Suppressor macrophage treated with lipopolysaccharide for 1 hour (primary cell): Measurements from ENCODE around the gene SPG7.
"Not testable (repeated sequence)": the region's sequence is repeated elsewhere in the genome, so short reads cannot be mapped to it uniquely, and the experiment has no call there.

Experiments used
- DNase-seq, 3 donors: peaks; one replicate each; pipeline ENCODE4 v3.0.0-alpha.2; 2020 to 2022

SPG7 gene

DNA sequence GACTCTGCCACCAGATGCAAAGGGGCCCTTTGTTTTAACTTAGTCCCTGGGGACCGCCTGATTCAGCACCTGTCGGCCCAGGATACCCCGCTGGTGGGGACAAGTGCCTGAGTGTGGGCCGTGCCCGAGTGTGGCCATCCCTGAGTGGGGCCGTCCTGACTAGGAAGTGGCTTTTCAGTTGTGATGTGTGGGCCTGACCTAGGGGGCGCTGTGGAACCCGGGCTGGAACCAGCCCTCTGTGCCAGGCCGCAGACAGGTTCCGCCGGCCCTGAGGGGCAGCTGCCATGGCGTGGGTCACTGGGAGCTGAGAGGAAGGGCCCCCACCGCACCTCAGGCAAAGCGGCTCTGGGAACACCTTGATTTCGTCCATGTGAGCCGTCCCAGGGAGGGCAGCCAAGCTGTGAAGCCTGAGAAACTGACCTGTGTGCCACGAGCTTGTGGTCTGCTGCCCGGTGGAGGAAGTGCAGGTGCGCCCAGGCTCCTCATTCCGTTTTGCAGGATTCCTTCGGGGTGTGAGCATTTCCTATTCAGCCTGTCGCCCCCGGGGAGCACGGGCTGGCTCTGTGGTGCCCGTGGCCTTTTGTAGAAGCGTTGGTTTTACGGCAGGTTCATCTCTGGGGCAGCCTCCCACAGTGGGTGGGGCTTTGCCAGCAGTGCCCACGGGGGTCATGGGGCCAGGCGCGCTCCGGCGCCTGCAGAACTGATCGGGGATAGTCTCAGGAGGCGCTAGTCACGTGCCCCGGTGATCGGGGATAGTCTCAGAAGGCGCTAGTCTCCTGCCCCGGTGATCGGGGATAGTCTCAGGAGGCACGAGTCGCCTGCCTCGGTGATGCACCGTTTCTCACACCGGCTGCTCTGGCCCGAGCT lies 57.5 kb downstream of the SPG7 start:
- DNase-seq: peak; percentile 49 to 77 (median 55)

DNA sequence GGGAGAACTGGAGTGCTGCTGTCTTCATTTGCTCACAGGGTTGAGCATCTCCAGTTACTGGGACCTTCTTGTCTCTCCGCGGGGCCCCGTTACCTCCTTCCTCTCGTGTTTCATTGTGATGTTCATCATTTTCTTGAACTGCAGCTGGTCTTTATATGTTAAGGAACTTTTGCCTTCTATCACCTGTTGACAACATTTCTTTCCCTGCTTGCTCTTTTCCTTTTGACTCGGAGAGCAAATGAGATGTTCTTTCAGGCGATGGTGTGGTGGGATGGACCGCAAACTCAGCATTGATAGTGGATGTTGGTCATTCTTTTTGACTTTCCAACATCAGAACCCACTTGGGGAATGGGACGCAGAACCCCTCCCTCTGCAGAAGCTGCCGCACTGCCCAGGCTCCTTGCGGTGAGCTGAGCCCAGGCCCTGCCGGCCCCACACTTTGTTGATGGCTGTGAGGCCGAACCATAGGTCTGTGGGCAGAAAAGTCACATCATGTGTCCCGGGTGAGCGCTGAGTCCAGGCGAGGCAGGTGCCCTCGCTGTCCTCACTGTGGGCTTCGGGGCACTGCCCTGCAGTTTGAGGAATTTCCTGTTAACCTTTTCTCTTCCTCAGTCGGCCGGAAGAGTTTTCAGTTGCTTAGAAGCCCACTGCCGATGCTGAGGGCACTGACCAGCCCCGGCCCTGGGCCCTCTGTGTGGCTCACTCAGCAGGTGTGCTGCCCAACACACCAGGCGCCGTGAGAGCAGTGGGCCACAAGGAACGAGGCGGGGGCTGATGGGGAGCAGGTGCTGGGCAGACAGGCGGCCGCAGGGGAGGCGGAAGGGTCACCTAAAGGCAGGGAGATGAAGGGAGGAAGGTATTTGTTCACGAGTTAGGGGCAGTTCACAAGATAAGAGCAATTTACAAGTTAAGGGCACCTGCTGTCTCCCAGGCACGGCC lies 59.7 kb downstream of the SPG7 start:
- no peak for DNase-seq

DNA sequence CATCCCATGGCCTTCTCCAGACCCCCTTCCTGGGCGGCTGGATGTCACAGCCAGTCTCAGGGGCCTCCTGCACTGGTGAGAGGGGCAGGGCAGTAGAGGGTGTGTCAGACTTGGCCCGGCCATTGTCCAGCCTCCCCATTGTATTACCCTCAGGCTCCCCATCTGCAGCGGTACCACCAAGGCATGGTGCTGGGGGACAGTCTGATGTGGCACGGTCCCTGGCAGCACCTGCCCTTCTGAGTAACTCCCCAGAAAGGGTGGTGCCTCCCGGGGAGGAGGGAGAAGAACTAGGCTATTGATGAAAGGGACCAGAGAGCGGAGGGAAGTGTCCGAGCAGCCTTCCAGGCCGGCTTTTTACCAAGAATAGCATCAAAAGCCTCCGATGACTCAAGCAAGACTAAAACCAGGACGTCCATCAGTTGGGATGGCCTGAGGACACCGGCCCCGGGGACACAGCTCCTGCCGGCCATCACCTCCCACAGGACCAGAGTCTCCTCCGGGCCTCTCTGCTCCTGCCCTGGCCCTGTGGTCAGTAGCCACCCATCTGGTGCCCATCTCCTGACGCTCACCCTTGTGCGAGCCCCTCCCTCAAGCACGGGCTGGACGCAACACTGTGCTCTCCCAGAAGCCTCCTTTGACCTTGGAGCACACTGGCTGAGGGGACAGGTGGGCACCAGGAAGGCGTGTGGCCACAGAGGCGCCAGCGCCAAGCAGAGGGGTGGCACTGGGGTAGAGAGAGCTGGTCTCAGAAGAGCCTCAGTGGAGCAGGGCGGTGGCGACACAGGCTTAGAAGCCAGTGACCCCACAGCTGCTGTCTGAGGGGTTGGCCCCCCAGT lies 61.5 kb downstream of the SPG7 start:
- DNase-seq: no peak

DNA sequence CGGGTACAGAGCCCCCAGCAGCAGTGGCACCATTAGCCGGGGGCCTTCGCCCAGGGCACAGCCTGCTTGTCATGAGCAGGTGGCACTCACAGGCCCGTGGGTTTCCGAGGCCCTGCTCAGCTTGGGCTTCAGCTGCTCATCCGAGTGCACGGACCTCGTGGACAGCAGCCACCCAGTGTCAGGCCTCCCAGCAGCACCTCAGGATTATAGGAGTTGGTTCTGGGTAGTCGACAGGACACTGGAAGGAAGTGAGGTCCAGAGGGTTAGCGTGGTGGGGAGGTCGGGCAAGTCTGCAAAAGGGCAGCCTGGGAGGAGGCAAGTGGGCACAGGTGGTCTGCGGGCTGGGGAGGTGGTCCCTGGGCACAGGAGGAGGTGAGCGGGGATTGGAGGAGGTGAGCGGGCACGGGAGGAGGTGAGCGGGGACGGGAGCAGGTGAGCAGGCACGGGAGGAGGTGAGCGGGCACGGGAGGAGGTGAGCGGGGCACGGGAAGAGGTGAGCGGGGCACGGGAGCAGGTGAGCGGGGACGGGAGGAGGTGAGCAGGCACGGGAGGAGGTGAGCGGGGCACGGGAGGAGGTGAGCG lies 62.2 kb downstream of the SPG7 start:
- DNase-seq: no peak

DNA sequence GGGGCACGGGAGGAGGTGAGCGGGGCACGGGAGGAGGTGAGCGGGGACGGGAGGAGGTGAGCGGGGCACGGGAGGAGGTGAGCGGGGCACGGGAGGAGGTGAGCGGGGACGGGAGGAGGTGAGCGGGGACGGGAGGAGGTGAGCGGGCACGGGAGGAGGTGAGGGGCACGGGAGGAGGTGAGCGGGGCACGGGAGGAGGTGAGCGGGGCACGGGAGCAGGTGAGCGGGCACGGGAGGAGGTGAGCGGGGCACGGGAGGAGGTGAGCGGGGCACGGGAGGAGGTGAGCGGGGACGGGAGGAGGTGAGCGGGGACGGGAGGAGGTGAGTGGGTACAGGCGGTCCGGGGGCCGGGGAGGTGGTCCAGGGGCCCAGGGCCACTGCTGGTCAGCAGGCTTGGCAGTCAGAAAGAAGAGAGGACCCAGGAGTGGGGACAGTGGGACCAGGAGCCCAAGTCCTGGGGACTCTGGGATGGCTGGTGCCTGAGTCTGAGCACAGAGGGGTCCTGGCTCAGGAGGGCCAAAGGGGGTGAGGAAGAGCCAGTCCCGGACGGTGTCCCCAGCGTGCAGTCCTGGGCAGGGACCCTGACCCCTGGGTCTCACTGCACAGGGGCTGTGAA lies 62.9 kb downstream of the SPG7 start:
- not testable (repeated sequence) for DNase-seq

DNA sequence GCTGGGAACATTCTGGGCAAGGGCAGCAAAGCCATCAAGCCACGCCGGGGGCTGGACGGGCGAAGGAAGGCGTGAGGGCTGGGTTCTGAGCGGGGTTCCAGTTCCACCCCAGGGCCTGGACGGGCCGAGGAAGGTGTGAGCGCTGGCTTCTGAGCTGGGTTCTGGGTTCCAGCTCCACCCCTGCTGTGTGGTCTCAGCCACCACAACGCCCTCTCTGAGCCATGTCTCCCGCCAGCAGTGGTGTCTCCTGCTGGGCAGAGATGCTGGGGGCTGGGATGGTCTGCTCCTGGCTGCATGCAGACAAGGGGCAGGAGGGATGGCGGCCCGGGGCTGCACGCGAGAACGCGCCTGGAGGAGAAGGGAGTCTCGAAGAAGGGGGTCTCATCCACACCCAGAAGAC lies 63.4 kb downstream of the SPG7 start:
- DNase-seq: no peak

DNA sequence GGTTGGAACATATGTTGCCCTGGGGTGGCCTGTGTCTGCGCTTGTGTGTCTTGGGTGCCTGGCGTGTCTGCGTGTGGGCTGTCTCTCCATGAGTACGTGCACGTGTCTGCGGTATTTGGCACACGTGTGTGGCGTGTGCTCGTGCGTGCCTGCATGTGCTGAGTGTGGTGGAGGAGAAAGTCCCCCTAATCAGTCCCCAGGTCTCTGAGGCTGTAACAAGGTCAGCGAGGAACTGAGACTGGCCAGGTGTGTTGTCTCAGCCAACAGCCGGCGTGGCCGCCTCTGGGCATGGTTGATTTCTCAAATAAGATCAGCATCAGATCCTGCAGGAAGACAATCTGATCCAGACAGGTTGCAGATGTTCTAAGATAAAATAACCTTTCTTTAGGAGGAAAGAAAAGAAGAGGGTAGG lies 63.9 kb downstream of the SPG7 start:
- DNase-seq: no peak

DNA sequence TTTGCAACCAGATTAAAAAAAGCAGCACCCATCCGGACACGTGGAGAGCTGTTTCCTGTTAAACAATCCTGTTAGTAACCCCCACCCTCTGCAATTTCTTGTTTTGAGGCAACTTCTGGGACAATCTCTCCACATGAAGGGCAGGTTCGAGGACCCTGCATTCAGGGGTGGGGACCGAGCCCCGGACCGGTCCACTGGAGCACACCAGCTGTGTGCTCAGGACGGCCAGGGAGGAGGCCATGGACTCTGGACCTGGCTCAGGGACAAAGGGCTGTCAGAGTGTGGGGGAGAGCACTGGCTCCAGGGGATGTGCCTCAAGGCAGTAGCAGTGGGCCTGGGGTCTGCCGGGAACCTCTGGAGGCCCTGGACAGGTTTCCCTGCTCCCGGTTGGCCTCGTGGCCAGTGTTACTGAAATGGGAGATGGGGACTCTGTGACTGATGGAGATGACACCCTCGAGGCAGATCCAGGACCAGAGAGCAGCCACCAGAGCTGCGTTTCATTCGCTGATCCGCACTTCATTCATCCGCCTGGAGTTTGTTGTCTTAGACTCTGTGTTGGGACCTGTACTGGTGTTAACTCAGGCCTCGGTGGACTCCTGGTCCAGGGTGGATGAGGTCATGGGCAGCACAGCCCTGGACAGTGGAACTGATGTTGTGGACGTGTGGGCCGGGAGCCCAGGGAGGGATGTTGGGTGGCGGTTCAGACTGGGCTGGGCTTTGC lies 64.4 kb downstream of the SPG7 start:
- no peak for DNase-seq

DNA sequence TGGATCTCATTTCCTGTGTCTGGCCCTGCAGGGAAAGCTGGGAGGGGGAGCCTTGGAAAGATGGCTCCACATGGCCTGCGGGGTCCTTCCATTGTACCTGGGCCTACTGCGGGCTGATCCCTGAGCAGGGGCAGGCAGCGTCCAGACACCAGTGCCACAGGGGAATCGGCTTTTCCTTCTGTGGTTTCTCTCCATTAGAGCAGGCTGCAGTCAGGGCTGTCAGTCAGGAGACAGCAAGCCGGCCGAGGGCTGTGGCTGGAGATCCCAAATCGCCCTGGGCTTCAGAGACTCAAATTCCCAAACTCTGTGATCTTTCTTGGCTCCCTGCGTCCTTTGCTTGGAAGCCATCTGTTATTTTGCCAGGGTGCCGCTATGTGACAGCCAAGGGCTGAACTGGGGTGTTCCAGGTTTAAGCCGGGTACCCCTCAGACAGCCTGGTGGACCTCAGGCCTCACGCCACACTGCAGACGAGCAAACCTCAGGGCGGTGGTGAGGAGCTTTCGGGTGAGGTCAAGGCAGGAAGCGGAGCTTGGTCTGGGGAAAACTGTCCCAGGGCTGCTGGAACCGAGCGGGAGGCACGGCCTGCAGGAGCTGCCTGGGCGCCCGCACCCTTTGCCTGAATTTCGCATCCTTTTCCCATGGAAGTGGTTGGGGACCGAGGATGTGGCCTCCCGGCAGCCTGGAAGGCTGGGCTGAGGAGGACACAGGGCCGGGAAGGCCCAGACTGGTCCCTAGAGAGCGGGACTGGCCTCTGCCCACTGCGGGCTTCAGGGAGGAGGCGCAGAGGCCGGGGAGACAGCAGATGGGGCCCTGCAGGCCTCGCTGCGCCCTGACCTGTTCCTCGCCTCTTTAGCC lies 65.8 kb downstream of the SPG7 start:
- DNase-seq: no peak

DNA sequence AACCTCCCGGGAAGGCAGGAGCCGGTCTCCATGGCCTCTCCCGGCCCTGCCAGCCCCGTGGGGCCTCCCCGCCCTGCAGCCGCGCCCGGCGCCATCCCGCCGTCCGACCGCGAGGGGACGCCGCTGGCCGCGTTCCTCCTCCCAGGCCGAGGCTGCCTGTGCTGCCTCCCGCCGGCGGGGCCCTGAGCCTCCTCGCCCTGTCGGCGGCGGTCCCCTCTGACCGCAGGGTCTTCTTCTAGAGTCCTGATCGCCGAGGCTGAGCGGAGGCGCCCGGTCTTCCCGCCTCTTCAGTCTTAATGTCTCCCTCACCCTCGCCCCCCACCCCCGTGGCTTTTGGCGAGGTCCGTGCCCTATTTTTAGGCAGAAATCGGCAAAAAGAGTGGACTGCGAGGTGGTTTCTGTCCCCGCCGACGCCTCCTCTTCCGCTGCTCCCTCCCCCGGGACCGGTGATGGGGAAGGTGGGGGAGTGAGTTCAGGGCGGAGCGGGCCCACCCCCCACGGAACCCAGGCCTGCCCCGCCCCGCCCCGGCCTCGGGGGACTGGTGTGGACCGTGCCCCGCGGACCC lies 66.6 kb downstream of the SPG7 start:
- DNase-seq: peak; percentile 72 to 92 (median 84)

DNA sequence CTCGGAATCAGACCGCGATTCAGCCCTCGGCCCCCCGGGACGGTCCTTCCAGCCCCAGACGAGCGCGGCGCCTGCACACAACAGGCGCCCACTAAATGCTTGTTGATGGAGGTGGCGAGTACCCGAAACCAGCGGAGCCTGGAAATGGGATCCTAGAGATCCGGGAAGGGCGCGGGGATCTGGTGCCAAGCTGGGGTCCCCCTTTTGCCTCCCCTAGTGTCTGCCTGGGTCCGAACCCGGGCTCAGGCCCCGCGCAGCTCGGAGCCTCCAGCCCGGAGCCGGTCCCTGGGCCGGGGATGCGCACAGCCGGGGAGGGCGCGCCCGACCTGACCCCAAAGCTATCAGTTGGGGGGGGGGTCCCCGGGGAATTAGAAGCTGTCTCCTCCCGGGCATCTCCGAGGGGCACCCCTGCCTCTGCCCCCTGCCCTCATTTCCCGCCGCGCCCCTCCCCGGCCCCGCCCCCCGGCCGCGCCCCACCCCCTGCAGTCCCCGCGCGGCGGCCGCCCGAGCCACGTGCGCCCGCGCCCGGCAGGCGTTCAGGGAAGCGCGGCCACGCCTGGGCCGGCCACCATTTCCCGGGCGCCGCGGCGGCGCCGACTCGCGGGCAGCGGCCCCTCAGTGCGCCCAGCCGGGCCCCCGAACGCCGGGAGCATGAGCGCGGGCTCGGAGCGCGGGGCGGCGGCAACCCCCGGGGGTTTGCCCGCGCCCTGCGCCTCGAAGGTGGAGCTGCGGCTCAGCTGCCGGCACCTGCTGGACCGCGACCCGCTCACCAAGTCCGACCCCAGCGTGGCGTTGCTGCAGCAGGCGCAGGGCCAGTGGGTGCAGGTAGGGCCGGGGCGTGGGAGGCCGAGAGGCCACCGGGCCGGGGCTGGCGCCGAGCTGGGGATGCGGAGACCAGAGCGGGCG lies 67.3 kb downstream of the SPG7 start, which contains the start of gene CPNE7:
Gene CPNE7, plus strand, starts transcription at position 512 of the 906 bp plus-strand sequence. Its CDS starts 140 bp downstream, at position 652.
- peak in 2 of 3 donors; percentile 30 to 66 for DNase-seq

DNA sequence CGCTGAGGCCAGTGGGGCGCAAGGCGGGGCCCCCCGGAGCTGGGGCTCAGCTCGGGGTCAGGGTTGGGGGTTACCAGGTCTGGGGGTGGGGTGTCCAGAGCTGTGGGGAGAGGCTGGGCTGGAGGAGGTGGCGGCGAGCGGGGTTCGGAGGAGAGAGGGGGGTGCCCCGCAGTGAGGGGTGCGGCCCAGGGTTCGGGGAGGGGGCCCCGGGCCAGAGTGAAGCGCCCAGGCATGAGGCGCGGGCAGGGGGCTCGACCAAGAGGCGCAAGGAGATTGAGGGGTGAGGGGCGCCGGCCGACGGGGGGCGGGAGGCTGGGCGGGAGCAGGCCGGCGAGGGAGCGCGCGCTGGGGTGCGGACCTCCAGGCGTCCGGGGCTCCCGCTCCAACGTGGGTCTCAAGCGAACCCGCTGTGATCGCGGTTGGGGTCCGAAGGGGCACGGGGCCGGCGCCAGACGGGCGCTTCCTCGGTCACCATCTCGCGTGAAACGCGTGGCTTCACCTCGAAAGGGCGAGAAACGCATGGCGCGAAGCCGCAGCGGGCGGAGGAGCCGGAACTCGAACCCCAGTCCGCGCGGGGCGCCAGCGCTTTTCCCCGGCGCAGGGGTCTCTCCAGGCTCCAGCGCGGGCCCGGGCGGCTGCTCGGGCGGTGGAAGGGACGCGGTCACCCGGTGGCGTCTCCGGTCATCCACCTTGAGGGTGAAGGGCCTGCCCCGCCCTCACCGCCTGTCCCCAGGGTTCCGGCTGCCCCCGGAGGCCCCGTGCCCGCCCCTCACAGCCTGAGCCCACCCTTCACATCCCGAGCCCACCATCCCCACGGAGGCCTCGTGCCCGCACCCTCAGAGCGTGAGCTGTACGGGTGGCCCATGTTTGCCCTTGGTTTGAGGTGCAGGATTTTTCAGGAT lies 68.2 kb downstream of the SPG7 start:
- no peak for DNase-seq

DNA sequence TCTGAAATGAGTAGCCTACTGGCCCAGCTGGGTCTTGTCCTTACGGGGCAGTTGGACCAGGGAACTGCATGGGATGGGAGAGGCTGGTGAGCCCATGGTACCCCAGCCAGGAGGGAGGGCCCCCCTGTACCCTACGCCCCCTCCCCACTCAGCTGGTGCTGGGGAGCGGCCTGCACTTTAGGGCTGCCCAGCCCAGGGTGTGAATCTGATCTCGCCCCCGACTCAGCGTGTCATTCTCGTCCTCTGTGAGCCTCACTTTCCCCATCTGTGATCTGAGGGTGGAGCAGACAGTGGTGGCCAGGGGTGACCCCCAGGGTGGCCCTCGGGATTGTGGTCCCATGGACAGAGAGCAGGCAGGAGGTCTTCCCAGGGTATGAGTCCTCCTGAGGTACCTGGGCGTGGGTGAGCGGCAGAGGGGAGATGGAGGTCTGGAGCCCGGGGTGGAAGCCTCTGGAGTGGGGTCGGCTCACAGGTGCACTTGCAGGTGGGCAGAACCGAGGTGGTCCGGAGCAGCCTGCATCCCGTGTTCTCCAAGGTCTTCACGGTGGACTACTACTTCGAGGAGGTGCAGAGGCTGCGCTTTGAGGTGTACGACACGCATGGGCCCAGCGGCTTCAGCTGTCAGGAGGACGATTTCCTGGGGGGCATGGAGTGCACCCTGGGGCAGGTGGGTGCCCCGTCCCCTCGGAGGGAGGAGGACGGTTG lies 69.0 kb downstream of the SPG7 start:
- no peak for DNase-seq

DNA sequence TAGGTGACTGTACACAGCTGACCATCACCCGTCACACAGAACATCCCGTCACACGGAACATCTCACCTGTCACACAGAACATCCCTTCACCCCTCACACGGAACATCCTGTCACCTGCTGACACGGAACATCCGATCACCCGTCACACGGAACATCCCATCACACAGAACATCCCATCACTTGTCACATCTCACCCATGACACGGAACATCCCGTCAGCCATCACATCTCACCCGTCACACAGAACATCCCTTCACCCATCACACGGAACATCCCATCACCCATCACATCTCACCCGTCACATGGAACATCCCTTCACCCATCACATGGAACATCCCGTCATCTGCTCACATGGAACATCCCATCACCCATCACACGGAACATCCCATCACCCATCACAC lies 71.1 kb downstream of the SPG7 start:
- no peak for DNase-seq

DNA sequence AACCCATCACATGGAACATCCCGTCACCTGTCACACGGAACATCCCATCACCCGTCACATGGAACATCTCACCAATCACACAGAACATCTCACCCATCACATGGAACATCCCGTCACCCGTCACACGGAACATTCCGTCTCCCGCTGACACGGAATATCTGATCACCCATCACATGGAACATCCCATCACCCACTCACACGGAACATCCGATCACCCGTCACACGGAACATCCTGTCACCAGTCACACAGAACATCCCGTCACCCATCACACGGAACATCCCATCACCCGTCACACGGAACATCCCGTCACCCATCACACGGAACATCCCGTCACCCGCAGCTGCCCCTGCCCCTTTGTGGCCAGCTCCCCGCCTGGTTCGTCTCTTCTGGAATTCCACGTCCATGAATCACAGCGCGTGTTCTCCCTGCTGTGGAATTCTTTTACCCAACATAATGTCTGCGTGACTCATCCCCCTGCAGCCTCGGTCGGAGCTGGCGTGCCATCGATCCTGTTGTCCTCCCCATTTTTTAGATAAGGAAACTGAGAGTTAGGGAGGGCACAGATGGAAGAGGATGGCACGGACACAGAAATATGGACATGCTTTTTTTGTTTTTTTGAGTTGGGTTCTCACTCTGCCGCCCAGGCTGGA lies 73.0 kb downstream of the SPG7 start:
- DNase-seq: no peak

DNA sequence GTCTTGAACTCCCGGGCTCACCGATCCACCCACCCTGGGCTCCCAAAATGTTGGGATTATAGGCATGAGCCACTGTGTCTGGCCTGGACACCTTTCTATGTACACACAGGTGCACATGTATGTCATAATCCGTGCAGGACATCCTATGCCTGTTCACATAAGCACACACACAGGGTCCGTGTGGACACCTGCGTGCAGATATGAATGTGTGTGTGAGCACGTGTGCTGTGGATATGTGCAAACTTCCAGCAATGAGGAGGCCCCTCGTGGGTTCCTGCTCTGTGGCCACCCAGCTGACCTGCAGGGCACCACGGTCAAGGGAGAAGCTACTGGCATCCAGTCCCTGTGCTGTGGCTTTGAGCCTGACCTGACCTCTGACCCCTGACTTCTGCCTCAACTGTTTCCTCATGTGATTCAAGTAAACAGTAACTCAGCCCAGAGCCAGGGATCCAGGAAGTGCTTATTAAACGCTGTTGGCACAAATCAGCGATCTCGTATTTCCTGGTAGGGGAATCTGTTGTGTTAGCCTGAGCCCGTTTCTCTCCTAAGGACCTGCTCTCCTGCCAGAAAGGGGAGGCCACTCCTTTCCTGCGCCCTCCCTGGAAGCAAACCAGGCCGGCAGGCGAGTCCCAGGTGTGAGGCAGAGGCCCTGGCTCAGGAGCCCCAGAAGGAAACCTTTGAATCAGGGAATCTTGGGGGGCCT lies 73.8 kb downstream of the SPG7 start:
- no peak for DNase-seq
